ENCODE data around the gene AGO3.
"Not testable (repeated sequence)": the region's sequence is repeated elsewhere in the genome, so short reads cannot be mapped to it uniquely, and the experiment has no call there.

Gene AGO3

DNA sequence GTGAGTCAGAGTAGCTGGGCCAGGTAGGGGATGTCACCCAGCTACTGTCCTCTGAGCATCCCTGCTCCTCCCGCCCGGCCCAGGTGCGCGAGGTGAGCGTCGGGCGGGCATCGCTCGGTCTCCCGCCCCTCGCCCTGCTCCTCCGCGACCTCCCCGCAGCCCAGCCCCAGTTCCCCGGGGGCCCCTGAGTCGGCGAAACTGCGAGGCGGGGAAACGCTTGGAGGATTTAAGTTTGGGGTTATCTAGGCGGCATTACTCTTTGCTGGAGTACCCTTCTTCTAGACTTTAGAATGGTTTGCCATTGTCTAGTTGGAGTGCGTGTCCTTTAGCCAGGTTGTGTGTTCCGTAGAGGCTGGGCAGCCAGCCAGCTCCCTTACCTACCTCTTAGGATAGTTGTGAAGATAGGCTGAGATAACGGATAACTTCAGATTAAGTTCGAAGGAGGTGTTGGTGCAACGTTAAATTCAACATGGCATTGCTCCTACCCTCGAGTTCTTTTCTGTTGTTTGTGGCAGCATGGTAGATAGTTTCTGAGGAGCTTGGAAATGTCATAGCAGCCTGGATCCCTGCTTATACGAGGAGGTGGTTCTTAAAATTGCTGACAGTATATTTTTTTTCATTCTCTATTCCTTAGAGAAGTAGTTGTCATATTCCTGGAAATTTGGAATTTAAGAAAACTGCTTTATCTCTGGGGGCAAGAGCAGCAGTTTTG lies 697 bp downstream of the AGO3 start:
- Mint-ChIP-seq H3K36me3 (ENCODE audit: insufficient read depth) (peaks cover 14% of the 10 kb centered on the region), H3K9me3 (no peaks in the 10 kb centered on the region), H3K4me3 (peak overlapping the region; percentile 91), H3K27me3 (no peaks in the 10 kb centered on the region), H3K27ac (ENCODE audit: low read depth) (peak overlapping the region; percentile 98), H3K4me1 (peaks cover 31% of the 10 kb centered on the region)
- peak; percentile 12 to 22 for DNase-seq (ENCODE audit: low spot score in 2 of 2)
- ATAC-seq (replicated peaks; ENCODE audit: extremely low read depth, poor library complexity, severe bottlenecking): peak; percentile 25

DNA sequence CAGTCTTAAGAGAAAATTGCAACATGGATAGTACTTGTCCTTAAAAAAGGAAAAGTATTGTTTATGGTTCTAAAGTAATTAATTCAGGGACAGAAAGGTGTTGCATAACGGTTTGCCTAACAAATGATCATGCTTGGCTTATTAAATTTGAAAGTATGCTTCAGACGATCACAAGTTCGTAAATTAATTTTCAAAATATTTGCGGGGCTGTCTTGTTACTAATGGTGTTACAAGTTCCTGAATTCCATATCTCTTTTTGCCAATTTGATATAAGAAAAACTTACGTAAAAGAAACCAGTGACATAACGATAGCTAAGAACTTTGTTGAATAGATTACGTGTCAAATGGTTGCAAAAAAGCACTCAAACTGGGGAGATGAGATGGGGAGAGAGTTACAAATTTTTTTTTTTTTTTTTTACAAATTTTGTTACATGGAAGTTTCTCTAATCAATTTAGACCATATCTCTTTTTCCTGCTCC lies 1.3 kb downstream of the AGO3 start:
- DNase-seq (ENCODE audit: low spot score in 2 of 2): no peak
- H3K4me3 Mint-ChIP-seq: peak overlapping the region; percentile 91
- no peaks in the 10 kb centered on the region for H3K9me3 Mint-ChIP-seq
- peak overlapping the region; percentile 98 for H3K27ac Mint-ChIP-seq (ENCODE audit: low read depth)
- peaks cover 15% of the 10 kb centered on the region for H3K36me3 Mint-ChIP-seq (ENCODE audit: insufficient read depth)
- H3K4me1 Mint-ChIP-seq: peaks cover 32% of the 10 kb centered on the region
- ATAC-seq (replicated peaks; ENCODE audit: extremely low read depth, poor library complexity, severe bottlenecking): no peak
- H3K27me3 Mint-ChIP-seq: no peaks in the 10 kb centered on the region

DNA sequence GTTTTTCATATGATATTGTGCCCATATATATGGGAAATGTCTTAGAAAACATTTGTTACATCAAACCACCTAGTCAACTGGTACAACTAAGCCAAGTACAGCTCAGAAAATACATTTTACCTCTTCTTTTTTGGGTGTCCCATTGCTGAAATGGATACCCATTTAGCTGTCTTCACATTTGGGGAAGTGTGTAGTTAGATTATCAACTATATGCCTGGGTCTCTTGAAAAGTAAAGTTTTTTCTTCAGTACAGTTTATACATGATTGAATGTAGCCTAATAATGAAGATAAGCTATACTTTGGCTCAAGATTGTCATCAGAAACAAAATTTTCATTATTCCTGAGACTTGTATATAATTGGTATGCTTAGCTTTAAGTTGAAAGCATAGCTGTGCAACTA lies 2.0 kb downstream of the AGO3 start:
- ATAC-seq (replicated peaks; ENCODE audit: extremely low read depth, poor library complexity, severe bottlenecking) (no peak), DNase-seq (ENCODE audit: low spot score in 2 of 2) (no peak)
- Mint-ChIP-seq H3K4me1 (peaks cover 32% of the 10 kb centered on the region), H3K9me3 (no peaks in the 10 kb centered on the region), H3K27ac (ENCODE audit: low read depth) (no peak overlapping the region), H3K27me3 (no peaks in the 10 kb centered on the region), H3K36me3 (ENCODE audit: insufficient read depth) (peaks cover 14% of the 10 kb centered on the region), H3K4me3 (peak overlapping the region; percentile 91)

DNA sequence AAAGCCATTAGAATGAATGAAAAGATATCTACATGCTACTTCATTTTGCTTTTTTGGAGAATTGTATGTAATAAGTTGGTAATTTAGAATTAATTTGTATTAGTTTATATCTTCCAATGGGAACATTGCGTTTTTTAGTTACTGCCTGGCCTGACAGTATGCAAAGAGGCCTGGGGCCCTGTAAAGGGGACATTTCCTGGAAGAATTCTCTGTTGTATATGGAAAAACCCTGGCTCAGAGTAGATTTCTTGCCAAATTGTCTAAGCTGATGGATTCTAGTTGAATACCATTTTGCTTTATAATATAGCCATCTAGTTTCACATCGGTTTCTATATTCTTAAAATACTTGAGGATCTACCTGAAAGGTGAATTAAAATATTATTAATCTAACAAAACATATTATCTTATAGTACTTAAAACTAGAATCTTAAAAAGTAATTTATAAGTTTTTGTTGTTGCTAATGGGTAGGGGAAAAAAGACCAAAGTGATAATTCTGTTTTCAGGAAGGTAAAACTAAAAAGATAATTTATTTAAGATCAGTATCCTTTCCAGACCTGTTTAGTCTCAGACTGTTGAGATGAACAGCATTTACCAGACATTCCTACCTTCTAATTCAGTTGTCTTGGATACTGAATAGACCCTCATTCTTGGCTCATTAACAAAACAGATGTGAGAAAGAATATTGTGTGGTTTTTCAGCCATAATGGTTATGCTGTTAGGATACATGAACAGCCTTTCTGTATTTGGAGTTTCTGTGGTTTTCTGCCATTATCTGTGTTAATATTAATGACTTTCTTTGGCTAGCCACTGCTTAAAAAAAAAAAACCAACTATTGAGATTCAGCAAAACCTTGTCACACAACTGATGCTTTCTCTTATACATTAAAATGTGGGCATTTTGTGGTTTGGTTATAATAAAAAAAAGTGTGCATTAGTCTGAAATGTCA lies 4.8 kb downstream of the AGO3 start:
- Mint-ChIP-seq H3K4me1 (peaks cover 25% of the 10 kb centered on the region), H3K4me3 (no peak overlapping the region), H3K27ac (ENCODE audit: low read depth) (no peak overlapping the region), H3K9me3 (no peaks in the 10 kb centered on the region), H3K36me3 (ENCODE audit: insufficient read depth) (peaks cover 8% of the 10 kb centered on the region), H3K27me3 (no peaks in the 10 kb centered on the region)
- DNase-seq (ENCODE audit: low spot score in 2 of 2) (no peak), ATAC-seq (replicated peaks; ENCODE audit: extremely low read depth, poor library complexity, severe bottlenecking) (no peak)

DNA sequence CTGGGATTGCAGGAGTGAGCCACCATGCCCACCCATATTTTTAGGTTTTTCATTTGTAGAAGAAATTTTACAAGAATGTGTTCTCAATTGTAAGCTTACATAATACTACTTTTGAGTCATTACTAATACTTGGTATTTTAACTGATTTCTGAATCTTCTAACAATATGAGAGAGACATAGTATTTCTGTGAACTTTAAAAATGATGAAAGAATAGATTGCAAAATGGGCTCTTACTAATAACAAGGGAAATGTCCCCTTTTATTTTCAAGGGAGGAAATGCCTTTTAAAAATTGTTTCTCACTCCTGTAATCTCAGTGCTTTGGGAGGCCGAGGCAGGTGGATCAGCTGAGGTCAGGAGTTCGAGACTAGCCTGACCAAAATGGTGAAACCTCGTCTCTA lies 5.9 kb downstream of the AGO3 start:
- Mint-ChIP-seq H3K9me3 (no peaks in the 10 kb centered on the region), H3K27me3 (no peaks in the 10 kb centered on the region), H3K4me1 (peaks cover 31% of the 10 kb centered on the region), H3K27ac (ENCODE audit: low read depth) (no peak overlapping the region), H3K36me3 (ENCODE audit: insufficient read depth) (peaks cover 6% of the 10 kb centered on the region), H3K4me3 (no peak overlapping the region)
- DNase-seq (ENCODE audit: low spot score in 2 of 2): no peak
- ATAC-seq (replicated peaks; ENCODE audit: extremely low read depth, poor library complexity, severe bottlenecking): no peak

DNA sequence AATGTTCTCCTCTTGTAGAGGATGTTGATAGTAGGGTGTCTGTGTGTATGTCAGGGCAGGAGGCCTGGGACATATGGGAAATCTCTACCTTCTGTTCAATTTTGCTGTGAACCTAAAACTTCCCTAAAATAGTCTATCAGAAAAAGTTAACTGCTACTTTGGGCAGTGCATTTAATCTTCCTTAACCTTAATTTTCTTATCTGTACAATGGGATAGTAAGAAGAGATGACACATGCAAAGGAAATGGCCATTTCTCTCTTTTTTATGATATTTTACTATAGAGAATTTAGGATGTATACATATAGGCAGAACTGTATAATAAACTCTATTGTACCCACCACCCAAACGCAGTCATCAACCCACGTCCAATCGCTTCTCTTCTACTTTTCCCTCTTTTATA lies 8.6 kb downstream of the AGO3 start:
- ATAC-seq (replicated peaks; ENCODE audit: extremely low read depth, poor library complexity, severe bottlenecking): no peak
- Mint-ChIP-seq H3K27me3 (no peaks in the 10 kb centered on the region), H3K36me3 (ENCODE audit: insufficient read depth) (peaks cover 6% of the 10 kb centered on the region), H3K4me1 (peaks cover 33% of the 10 kb centered on the region), H3K27ac (ENCODE audit: low read depth) (no peak overlapping the region), H3K4me3 (no peak overlapping the region), H3K9me3 (no peaks in the 10 kb centered on the region)
- DNase-seq (ENCODE audit: low spot score in 2 of 2): no peak

DNA sequence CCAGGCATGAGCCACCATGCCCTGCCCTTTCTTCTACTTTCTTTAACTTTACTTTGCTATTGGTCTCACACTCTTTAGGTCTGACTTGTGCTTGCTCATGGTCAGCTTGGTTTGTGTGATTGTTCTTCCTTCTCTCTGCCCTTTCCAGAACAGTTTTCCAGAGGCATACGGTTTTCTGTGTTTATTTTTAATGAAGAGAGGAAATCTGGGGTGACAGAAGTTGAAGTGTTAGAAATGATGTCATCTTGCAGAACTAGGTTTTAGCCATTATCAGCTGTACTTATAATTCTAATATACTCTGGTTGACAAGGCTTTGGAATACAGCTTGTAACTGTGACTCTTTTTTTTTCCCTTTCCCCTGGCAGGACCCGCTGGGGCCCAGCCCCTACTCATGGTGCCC lies 14.4 kb downstream of the AGO3 start:
- ATAC-seq (replicated peaks; ENCODE audit: extremely low read depth, poor library complexity, severe bottlenecking): no peak
- Mint-ChIP-seq H3K9me3 (no peaks in the 10 kb centered on the region), H3K27me3 (no peaks in the 10 kb centered on the region), H3K27ac (ENCODE audit: low read depth) (no peak overlapping the region), H3K36me3 (ENCODE audit: insufficient read depth) (peaks cover 18% of the 10 kb centered on the region), H3K4me1 (peaks cover 44% of the 10 kb centered on the region), H3K4me3 (no peak overlapping the region)
- no peak for DNase-seq (ENCODE audit: low spot score in 2 of 2)

DNA sequence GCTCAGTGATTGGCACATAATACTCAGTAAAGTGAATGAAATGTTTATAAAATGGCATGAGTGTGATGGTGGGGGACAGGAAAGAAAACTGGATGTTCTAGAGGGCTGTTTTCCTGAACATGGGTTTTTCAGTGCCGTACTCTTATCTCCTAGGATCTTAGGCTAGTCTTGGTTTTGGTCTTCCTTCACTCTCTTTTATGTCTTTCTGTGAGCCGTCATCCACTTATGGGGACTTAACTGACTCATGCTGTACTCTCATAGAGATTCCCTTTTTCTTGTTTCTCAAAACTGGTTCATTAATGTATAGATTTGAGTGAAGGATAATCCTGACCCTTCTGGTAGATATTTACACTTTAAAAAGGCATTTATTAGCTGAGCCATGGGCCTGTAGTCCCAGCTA lies 16.6 kb downstream of the AGO3 start:
- Mint-ChIP-seq H3K4me3 (no peak overlapping the region), H3K36me3 (ENCODE audit: insufficient read depth) (peaks cover 14% of the 10 kb centered on the region), H3K27ac (ENCODE audit: low read depth) (no peak overlapping the region), H3K9me3 (no peaks in the 10 kb centered on the region), H3K4me1 (peaks cover 25% of the 10 kb centered on the region), H3K27me3 (no peaks in the 10 kb centered on the region)
- DNase-seq (ENCODE audit: low spot score in 2 of 2) (no peak), ATAC-seq (replicated peaks; ENCODE audit: extremely low read depth, poor library complexity, severe bottlenecking) (no peak)

DNA sequence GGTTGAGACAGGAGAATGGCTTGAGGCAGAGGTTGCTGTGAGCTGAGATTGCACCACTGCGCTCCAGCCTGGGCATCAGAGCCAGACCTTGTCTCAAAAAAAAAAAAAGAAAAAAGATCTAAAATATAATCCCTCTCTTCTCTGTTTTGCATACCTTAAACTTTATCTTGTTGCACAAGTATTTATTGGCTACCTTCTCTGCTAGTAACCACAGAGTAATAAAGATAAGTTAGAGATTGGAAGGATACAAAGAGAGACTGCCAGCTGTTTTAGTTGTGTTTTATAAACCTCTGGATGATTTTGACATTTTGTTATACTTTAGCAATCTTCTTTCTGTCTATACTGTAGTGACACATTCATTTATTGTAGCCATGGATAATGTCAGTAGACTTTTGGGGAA lies 27.7 kb downstream of the AGO3 start:
- Mint-ChIP-seq H3K27me3 (no peaks in the 10 kb centered on the region), H3K9me3 (no peaks in the 10 kb centered on the region), H3K27ac (ENCODE audit: low read depth) (no peak overlapping the region), H3K4me1 (peaks cover 25% of the 10 kb centered on the region), H3K4me3 (no peak overlapping the region), H3K36me3 (ENCODE audit: insufficient read depth) (peaks cover 13% of the 10 kb centered on the region)
- ATAC-seq (replicated peaks; ENCODE audit: extremely low read depth, poor library complexity, severe bottlenecking): no peak
- DNase-seq (ENCODE audit: low spot score in 2 of 2): no peak

DNA sequence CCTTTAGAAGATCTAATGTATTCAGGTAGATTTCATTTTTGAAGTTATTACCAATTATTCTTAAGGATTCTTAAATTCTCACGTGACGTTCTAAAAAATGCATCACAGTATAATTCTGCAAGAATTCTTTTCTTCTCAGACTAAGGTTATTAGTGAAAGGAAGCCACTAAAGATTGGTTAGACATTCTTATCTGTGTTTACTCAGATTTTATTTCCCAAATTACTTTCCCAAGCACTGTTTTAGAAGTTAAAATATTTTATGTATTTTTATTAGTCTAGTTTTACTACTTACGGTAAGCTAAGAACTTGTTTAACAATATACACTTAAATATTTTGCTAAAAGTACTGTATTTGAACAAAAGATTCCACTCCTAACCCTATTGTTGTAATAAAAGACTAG lies 28.4 kb downstream of the AGO3 start:
- ATAC-seq (replicated peaks; ENCODE audit: extremely low read depth, poor library complexity, severe bottlenecking) (no peak), DNase-seq (ENCODE audit: low spot score in 2 of 2) (no peak)
- Mint-ChIP-seq H3K4me3 (no peak overlapping the region), H3K27me3 (no peaks in the 10 kb centered on the region), H3K9me3 (no peaks in the 10 kb centered on the region), H3K4me1 (peaks cover 25% of the 10 kb centered on the region), H3K36me3 (ENCODE audit: insufficient read depth) (peaks cover 13% of the 10 kb centered on the region), H3K27ac (ENCODE audit: low read depth) (no peak overlapping the region)

DNA sequence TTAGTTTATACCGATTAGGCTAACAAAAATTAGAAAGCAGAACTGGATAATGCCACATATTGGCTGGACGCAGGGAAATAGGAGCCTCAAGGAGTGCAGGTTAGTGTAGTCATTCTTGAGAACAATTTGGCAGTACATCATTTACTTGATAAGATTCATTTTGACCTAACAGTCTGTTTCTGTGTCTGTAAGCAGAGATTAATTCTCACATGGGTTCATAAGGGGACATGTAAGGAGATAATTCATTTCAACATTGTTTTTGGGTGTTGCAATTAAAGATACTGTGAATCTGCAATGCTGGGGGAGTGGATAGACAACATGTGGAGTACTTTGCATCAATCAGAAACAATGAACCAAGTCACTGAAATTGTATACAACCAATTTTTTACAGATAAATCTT lies 32.0 kb downstream of the AGO3 start:
- H3K27me3 Mint-ChIP-seq: no peaks in the 10 kb centered on the region
- H3K27ac Mint-ChIP-seq (ENCODE audit: low read depth): no peak overlapping the region
- no peak overlapping the region for H3K4me3 Mint-ChIP-seq
- DNase-seq (ENCODE audit: low spot score in 2 of 2) (no peak), ATAC-seq (replicated peaks; ENCODE audit: extremely low read depth, poor library complexity, severe bottlenecking) (no peak)
- peaks cover 15% of the 10 kb centered on the region for H3K4me1 Mint-ChIP-seq
- H3K9me3 Mint-ChIP-seq: no peaks in the 10 kb centered on the region
- H3K36me3 Mint-ChIP-seq (ENCODE audit: insufficient read depth): peaks cover 4% of the 10 kb centered on the region

DNA sequence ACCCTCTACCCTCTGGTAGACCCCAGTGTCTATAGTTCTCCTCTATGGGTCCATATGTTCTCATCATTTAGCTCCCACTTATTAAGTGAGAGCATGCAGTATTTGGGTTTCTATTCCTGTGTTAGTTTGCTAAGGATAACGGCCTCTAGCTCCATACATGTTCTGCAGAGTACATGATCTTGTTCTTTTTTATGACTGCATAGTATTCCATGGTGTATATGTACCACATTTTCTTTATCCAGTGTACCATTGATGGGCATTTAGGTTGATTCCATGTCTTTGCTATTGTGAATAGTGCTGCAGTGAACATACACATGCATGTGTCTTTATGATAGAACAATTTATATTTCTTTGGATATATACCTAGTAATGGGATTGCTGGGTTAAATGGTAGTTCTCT lies 33.4 kb downstream of the AGO3 start:
- DNase-seq (ENCODE audit: low spot score in 2 of 2): not testable (repeated sequence)
- H3K4me1 Mint-ChIP-seq: peaks cover 18% of the 10 kb centered on the region

DNA sequence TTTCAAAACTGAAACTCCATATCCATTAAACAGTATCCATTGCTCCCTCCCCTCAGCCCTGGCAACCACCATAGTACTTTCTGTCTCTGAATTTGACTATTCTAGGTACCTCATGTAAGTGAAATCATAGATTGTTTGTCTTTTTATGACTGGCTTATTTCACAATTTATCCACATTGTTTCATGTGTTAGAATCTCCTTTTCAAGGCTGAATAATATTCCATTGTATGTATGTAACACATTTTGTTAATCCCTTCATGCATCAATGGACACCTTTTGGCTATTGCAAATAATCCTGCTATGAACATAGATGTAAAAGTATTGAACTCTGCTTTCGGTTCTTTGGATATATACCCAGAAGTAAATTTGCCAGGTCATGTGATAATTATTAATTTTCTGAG lies 37.5 kb downstream of the AGO3 start:
- peaks cover 21% of the 10 kb centered on the region for H3K36me3 Mint-ChIP-seq (ENCODE audit: insufficient read depth)
- no peak overlapping the region for H3K27ac Mint-ChIP-seq (ENCODE audit: low read depth)
- ATAC-seq (replicated peaks; ENCODE audit: extremely low read depth, poor library complexity, severe bottlenecking) (no peak), DNase-seq (ENCODE audit: low spot score in 2 of 2) (no peak)
- no peaks in the 10 kb centered on the region for H3K9me3 Mint-ChIP-seq
- H3K4me1 Mint-ChIP-seq: peaks cover 8% of the 10 kb centered on the region
- H3K27me3 Mint-ChIP-seq: no peaks in the 10 kb centered on the region
- no peak overlapping the region for H3K4me3 Mint-ChIP-seq

More for the DNA sequence above, 33.4 kb downstream of the AGO3 start:
- not testable (repeated sequence) for ATAC-seq (replicated peaks; ENCODE audit: extremely low read depth, poor library complexity, severe bottlenecking); H3K36me3 Mint-ChIP-seq (ENCODE audit: insufficient read depth); H3K27ac Mint-ChIP-seq (ENCODE audit: low read depth); H3K4me3 Mint-ChIP-seq; H3K27me3 Mint-ChIP-seq; H3K9me3 Mint-ChIP-seq

Data from central memory CD8-positive, alpha-beta T cell (primary cell).